Measurements from ENCODE around the gene SMARCC1.

SMARCC1 gene

GRCh38 chr3:47588053-47588452, 193.6 kb downstream of the SMARCC1 start (continued):
- no peak for TF ChIP-seq ZNF433 (tag by site-specific recombination; IDR thresholded peaks at IDR 0.05; ENCODE audit: low read depth)
- TF ChIP-seq KLF17 (tag by site-specific recombination; IDR thresholded peaks at IDR 0.05) = no peak
- no peak for TF ChIP-seq ZNF571 (tag by site-specific recombination; IDR thresholded peaks at IDR 0.05)
- TF ChIP-seq ZFP41 (tag by site-specific recombination; IDR thresholded peaks at IDR 0.05; ENCODE audit: borderline replicate concordance) = no peak
- TF ChIP-seq, protein P1, sequence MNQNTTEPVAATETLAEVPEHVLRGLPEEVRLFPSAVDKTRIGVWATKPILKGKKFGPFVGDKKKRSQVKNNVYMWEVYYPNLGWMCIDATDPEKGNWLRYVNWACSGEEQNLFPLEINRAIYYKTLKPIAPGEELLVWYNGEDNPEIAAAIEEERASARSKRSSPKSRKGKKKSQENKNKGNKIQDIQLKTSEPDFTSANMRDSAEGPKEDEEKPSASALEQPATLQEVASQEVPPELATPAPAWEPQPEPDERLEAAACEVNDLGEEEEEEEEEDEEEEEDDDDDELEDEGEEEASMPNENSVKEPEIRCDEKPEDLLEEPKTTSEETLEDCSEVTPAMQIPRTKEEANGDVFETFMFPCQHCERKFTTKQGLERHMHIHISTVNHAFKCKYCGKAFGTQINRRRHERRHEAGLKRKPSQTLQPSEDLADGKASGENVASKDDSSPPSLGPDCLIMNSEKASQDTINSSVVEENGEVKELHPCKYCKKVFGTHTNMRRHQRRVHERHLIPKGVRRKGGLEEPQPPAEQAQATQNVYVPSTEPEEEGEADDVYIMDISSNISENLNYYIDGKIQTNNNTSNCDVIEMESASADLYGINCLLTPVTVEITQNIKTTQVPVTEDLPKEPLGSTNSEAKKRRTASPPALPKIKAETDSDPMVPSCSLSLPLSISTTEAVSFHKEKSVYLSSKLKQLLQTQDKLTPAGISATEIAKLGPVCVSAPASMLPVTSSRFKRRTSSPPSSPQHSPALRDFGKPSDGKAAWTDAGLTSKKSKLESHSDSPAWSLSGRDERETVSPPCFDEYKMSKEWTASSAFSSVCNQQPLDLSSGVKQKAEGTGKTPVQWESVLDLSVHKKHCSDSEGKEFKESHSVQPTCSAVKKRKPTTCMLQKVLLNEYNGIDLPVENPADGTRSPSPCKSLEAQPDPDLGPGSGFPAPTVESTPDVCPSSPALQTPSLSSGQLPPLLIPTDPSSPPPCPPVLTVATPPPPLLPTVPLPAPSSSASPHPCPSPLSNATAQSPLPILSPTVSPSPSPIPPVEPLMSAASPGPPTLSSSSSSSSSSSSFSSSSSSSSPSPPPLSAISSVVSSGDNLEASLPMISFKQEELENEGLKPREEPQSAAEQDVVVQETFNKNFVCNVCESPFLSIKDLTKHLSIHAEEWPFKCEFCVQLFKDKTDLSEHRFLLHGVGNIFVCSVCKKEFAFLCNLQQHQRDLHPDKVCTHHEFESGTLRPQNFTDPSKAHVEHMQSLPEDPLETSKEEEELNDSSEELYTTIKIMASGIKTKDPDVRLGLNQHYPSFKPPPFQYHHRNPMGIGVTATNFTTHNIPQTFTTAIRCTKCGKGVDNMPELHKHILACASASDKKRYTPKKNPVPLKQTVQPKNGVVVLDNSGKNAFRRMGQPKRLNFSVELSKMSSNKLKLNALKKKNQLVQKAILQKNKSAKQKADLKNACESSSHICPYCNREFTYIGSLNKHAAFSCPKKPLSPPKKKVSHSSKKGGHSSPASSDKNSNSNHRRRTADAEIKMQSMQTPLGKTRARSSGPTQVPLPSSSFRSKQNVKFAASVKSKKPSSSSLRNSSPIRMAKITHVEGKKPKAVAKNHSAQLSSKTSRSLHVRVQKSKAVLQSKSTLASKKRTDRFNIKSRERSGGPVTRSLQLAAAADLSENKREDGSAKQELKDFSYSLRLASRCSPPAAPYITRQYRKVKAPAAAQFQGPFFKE (tag by site-specific recombination; IDR thresholded peaks at IDR 0.05; ENCODE audit: borderline replicate concordance) = no peak
- no peak for TF ChIP-seq ZNF488 (tag by site-specific recombination; IDR thresholded peaks at IDR 0.05)
- no peak for TF ChIP-seq KLF7 (tag by site-specific recombination; IDR thresholded peaks at IDR 0.05; ENCODE audit: borderline replicate concordance)

- no peaks in the 10 kb centered on the region for H3K4me1 ChIP-seq (ENCODE audit: control insufficient read depth, insufficient read depth, low read length)
- ChIA-PET POLR2A (no interaction called here), CTCF (interaction anchor here (0.6 to 1.1 kb wide), 2 partner anchors 12 to 69 kb away, joined by 3 read pairs; no protein-coding TSS in a partner anchor)
- no peak overlapping the region for H3K27ac ChIP-seq (ENCODE audit: extremely low read depth, low read depth, low read length)
- peaks cover 0 to 58% of the 10 kb centered on the region in 2 experiments; a peak in 1 of 3 replicates for H3K36me3 ChIP-seq (ENCODE audit: control insufficient read depth in 2 of 2, insufficient read depth in 1 of 2, low read length in 2 of 2)
- no peak overlapping the region for H3K4me3 ChIP-seq (ENCODE audit: low read depth, low read length)
- no peaks in the 10 kb centered on the region for H3K9me3 ChIP-seq (ENCODE audit: control insufficient read depth, insufficient read depth, low read depth, low read length)
- TF ChIP-seq, protein P2, sequence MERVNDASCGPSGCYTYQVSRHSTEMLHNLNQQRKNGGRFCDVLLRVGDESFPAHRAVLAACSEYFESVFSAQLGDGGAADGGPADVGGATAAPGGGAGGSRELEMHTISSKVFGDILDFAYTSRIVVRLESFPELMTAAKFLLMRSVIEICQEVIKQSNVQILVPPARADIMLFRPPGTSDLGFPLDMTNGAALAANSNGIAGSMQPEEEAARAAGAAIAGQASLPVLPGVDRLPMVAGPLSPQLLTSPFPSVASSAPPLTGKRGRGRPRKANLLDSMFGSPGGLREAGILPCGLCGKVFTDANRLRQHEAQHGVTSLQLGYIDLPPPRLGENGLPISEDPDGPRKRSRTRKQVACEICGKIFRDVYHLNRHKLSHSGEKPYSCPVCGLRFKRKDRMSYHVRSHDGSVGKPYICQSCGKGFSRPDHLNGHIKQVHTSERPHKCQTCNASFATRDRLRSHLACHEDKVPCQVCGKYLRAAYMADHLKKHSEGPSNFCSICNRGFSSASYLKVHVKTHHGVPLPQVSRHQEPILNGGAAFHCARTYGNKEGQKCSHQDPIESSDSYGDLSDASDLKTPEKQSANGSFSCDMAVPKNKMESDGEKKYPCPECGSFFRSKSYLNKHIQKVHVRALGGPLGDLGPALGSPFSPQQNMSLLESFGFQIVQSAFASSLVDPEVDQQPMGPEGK (tag by site-specific recombination; IDR thresholded peaks at IDR 0.05) = no peak
- TF ChIP-seq ZSCAN16 (tag by site-specific recombination; IDR thresholded peaks at IDR 0.05) (no peak), KLF10 (tag by site-specific recombination; IDR thresholded peaks at IDR 0.05) (no peak), ZNF530 (tag by site-specific recombination; IDR thresholded peaks at IDR 0.05; ENCODE audit: low read depth) (no peak), KLF8 (tag by site-specific recombination; IDR thresholded peaks at IDR 0.05) (no peak), ZNF670 (tag by site-specific recombination; IDR thresholded peaks at IDR 0.05; ENCODE audit: low read depth) (no peak), BCL11A (tag by site-specific recombination; IDR thresholded peaks at IDR 0.05; ENCODE audit: low read depth) (no peak), FEZF1 (tag by site-specific recombination; IDR thresholded peaks at IDR 0.05) (no peak), ZNF529 (tag by site-specific recombination; IDR thresholded peaks at IDR 0.05; ENCODE audit: insufficient replicate concordance) (no peak), GLI4 (tag by site-specific recombination; IDR thresholded peaks at IDR 0.05) (no peak), ZNF175 (tag by site-specific recombination; IDR thresholded peaks at IDR 0.05) (no peak), OSR2 (tag by site-specific recombination; IDR thresholded peaks at IDR 0.05) (no peak), ZNF549 (tag by site-specific recombination; IDR thresholded peaks at IDR 0.05) (no peak), ZNF830 (tag by site-specific recombination; IDR thresholded peaks at IDR 0.05; ENCODE audit: low read depth) (no peak)
- TF ChIP-seq, protein P3, sequence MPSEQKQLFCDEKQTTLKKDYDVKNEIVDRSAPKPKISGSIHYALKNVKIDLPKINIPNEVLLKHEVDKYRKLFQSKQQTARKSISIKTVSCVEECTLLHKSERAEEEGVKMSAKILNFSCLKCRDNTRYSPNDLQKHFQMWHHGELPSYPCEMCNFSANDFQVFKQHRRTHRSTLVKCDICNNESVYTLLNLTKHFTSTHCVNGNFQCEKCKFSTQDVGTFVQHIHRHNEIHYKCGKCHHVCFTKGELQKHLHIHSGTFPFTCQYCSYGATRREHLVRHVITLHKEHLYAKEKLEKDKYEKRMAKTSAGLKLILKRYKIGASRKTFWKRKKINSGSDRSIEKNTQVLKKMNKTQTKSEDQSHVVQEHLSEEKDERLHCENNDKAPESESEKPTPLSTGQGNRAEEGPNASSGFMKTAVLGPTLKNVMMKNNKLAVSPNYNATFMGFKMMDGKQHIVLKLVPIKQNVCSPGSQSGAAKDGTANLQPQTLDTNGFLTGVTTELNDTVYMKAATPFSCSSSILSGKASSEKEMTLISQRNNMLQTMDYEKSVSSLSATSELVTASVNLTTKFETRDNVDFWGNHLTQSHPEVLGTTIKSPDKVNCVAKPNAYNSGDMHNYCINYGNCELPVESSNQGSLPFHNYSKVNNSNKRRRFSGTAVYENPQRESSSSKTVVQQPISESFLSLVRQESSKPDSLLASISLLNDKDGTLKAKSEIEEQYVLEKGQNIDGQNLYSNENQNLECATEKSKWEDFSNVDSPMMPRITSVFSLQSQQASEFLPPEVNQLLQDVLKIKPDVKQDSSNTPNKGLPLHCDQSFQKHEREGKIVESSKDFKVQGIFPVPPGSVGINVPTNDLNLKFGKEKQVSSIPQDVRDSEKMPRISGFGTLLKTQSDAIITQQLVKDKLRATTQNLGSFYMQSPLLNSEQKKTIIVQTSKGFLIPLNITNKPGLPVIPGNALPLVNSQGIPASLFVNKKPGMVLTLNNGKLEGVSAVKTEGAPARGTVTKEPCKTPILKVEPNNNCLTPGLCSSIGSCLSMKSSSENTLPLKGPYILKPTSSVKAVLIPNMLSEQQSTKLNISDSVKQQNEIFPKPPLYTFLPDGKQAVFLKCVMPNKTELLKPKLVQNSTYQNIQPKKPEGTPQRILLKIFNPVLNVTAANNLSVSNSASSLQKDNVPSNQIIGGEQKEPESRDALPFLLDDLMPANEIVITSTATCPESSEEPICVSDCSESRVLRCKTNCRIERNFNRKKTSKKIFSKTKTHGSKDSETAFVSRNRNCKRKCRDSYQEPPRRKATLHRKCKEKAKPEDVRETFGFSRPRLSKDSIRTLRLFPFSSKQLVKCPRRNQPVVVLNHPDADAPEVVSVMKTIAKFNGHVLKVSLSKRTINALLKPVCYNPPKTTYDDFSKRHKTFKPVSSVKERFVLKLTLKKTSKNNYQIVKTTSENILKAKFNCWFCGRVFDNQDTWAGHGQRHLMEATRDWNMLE (tag by site-specific recombination; conservative IDR thresholded peaks at IDR 0.05; ENCODE audit: low read depth) = no peak
These were observed 194.9 kb downstream of the SMARCC1 start for GRCh38 chr3:47586746-47587145.
